Endothelial cell of umbilical vein (primary cell): ENCODE data around the gene RAPGEF6. TPM values are rescaled to one million over a fixed set of nuclear protein-coding genes. Genes with fewer than 3 reads are reported as not detected.
"Not testable (repeated sequence)": the region's sequence is repeated elsewhere in the genome, so short reads cannot be mapped to it uniquely, and the experiment has no call there.

ENCODE experiments used
- BruUV-seq: library from RNA; stranded (reverse); fragments of 400-500 nt; replicated peaks from 2 replicates; lab custom pipeline; 2021; lab: Mats Ljungman, UMichigan
- CTCF ChIA-PET: fragments of 300-600, 350-600 bp; sonication (Branson Sonifier 250); formaldehyde crosslinking; loops from one replicate; lab custom pipeline; 2021; ENCODE audit warnings: antibody characterized with exemption, inconsistent platforms; lab: Charles Lee
- POLR2A ChIA-PET: fragments of 300-600, 350-600 bp; sonication (Branson Sonifier 250); formaldehyde crosslinking; loops from one replicate; lab custom pipeline; 2021; ENCODE audit warnings: antibody characterized with exemption, inconsistent platforms; lab: Charles Lee
- DNase-seq: peaks from one replicate; pipeline ENCODE4 v3.0.0-alpha.2; 2011; ENCODE audit warnings: low read depth, low spot score
- FAIRE-seq: peaks from 2 replicates; lab custom pipeline; 2011; peaks lifted over from hg19 to GRCh38; lab: Jason Lieb, UNC
- H2AFZ ChIP-seq: 2 replicates; pipeline ENCODE4 v1.6.0; 2012; ENCODE audit warnings: low read depth, low read length, control low read depth, inconsistent platforms
- H3K27ac ChIP-seq: 2 replicates; pipeline ENCODE4 v1.5.1; 2011; ENCODE audit warnings: low read depth, mild to moderate bottlenecking, control low read depth, low read length, moderate library complexity; ENCODE audit not compliant: insufficient read depth
- H3K27me3 ChIP-seq, 2 experiments: 2 replicates each; pipeline versions ENCODE4 v1.6.0 to v1.6.1; 2011; ENCODE audit warnings: low read length in 2 of 2, mixed read lengths in 1 of 2; ENCODE audit not compliant: control insufficient read depth in 2 of 2, insufficient read depth in 2 of 2
- H3K36me3 ChIP-seq, 2 experiments: 2 replicates in 1 of 2; 3 replicates in 1 of 2; pipeline ENCODE4 v1.5.1; 2011; ENCODE audit warnings: low read length in 2 of 2, mild to moderate bottlenecking in 1 of 2, moderate library complexity in 1 of 2; ENCODE audit not compliant: control insufficient read depth in 2 of 2, insufficient read depth in 2 of 2; ENCODE audit errors: extremely low read depth in 1 of 2
- H3K4me1 ChIP-seq: 3 replicates; pipeline ENCODE4 v1.5.1; 2011; ENCODE audit warnings: mild to moderate bottlenecking, low read length; ENCODE audit not compliant: control insufficient read depth, insufficient read depth; ENCODE audit errors: extremely low read depth
- H3K4me2 ChIP-seq: 2 replicates; pipeline ENCODE4 v1.6.1; 2011; ENCODE audit warnings: low read length, control low read depth, mixed read lengths; ENCODE audit not compliant: insufficient read depth
- H3K4me3 ChIP-seq, 3 experiments: fragments of 200-600 bp in 1 of 3; sonication (generic), shearing (Covaris generic) in 1 of 3; replicated peaks in 1 of 3; 2 replicates each; pipeline ENCODE4 v1.5.1; 2011 to 2016; ENCODE audit warnings: control low read depth in 3 of 3, low read length in 3 of 3, mild to moderate bottlenecking in 2 of 3, inconsistent platforms in 1 of 3, low read depth in 1 of 3, moderate library complexity in 1 of 3; ENCODE audit not compliant: insufficient read depth in 1 of 3
- H3K79me2 ChIP-seq: 2 replicates; pipeline ENCODE4 v1.6.0; 2012; ENCODE audit warnings: low read length, inconsistent platforms; ENCODE audit not compliant: control insufficient read depth, insufficient read depth
- H3K9ac ChIP-seq: replicated peaks from 2 replicates; pipeline ENCODE3; 2011; ENCODE audit warnings: low read length, control low read depth; ENCODE audit not compliant: insufficient read depth; ENCODE audit errors: extremely low read depth
- H3K9me1 ChIP-seq: replicated peaks from 3 replicates; pipeline ENCODE4 v1.6.0; 2011; ENCODE audit warnings: mild to moderate bottlenecking, low read length; ENCODE audit not compliant: control insufficient read depth, insufficient read depth; ENCODE audit errors: extremely low read depth
- H3K9me3 ChIP-seq: replicated peaks from 2 replicates; pipeline ENCODE4 v1.5.1; 2012; ENCODE audit warnings: low read length, inconsistent platforms; ENCODE audit not compliant: control insufficient read depth, insufficient read depth
- H4K20me1 ChIP-seq: replicated peaks from 2 replicates; pipeline ENCODE3; 2011; ENCODE audit warnings: mild to moderate bottlenecking, low read length; ENCODE audit not compliant: control insufficient read depth, insufficient read depth; ENCODE audit errors: extremely low read depth
- EZH2 ChIP-seq: IDR thresholded peaks from 2 replicates; pipeline ENCODE4 v1.6.1; 2012; ENCODE audit warnings: borderline replicate concordance, low read depth, mild to moderate bottlenecking, moderate library complexity, low read length, inconsistent platforms; ENCODE audit not compliant: severe bottlenecking
- FOS ChIP-seq: IDR thresholded peaks from 2 replicates; pipeline ENCODE4 v1.6.1; 2011; ENCODE audit warnings: mild to moderate bottlenecking, low read length, moderate library complexity, borderline replicate concordance; ENCODE audit not compliant: insufficient read depth
- GATA2 ChIP-seq: IDR thresholded peaks from 2 replicates; pipeline ENCODE4 v1.7.0; 2011; ENCODE audit warnings: low read depth, mild to moderate bottlenecking, moderate library complexity, mixed read lengths, low read length; ENCODE audit not compliant: insufficient read length, insufficient read depth
- JUN ChIP-seq: IDR thresholded peaks from 2 replicates; pipeline ENCODE4 v1.6.1; 2011; ENCODE audit warnings: borderline replicate concordance, low read depth; ENCODE audit not compliant: insufficient read length, insufficient read depth
- MAX ChIP-seq: IDR thresholded peaks from 2 replicates; pipeline ENCODE4 v1.6.1; 2011; ENCODE audit not compliant: insufficient read depth, insufficient read length
- MYC ChIP-seq: IDR thresholded peaks from one replicate; pipeline ENCODE4 v1.6.1; 2011; ENCODE audit warnings: mild to moderate bottlenecking, low read depth, low read length
- POLR2A ChIP-seq: IDR thresholded peaks from 2 replicates; pipeline ENCODE4 v1.6.1; 2012; ENCODE audit warnings: low read depth, mild to moderate bottlenecking, control low read depth, low read length
- dilution Hi-C: fragments of 300-500 bp; cut with MboI; formaldehyde crosslinking; loops from one replicate; pipeline ENCODE4 v1.15.0; 2019; ENCODE audit warnings: low sequenced_read_pairs; ENCODE audit not compliant: extremely low pct_ligation_motif_present
- intact Hi-C: fragments of 100-400 bp; cut with micrococcal nuclease; formaldehyde crosslinking; loops from one replicate; pipeline ENCODE4 v1.10.0; 2022
- polyA plus RNA-seq, 4 experiments: library from polyadenylated mRNA; depleted of rRNA in 3 of 4; stranded (reverse) in 3 of 4; unstranded in 1 of 4; fragments of >200 nt; gene quantifications; 2 replicates each; pipeline versions ENCODE4 v1.2.1 to v1.2.3, GENCODE V29; 2011 to 2012; ENCODE audit warnings: missing spikeins in 1 of 4
- total RNA-seq: library from RNA; stranded (reverse); gene quantifications from 2 replicates; pipeline ENCODE4 v1.2.3, GENCODE V29; 2021

Gene RAPGEF6
- total and polyA plus RNA-seq, 2 donors (not counting 3 experiments of a cell fraction or from before 2014, with no cell fraction given) = 3.5 to 17.5 TPM

- Histone ChIP-seq H3K9ac (no peak overlapping the region), H3K27ac (no peak overlapping the region), H3K4me3 (no peak overlapping the region), H3K79me2 (peaks cover 8% of the 10 kb centered on the region), H3K9me1 (no peaks in the 10 kb centered on the region), H3K27me3 (no peaks in the 10 kb centered on the region), H2AFZ (no peak overlapping the region), H3K36me3 (no peaks in the 10 kb centered on the region), H3K4me2 (no peak overlapping the region), H3K4me1 (no peaks in the 10 kb centered on the region), H4K20me1 (no peaks in the 10 kb centered on the region), H3K9me3 (no peaks in the 10 kb centered on the region)
- ChIA-PET CTCF (interaction anchor here (0.6 kb wide), 1 partner anchor 219 kb away, joined by 3 read pairs; no protein-coding TSS in a partner anchor), POLR2A (no interaction called here)
- intact Hi-C loops (no loop called here), dilution Hi-C loops (loop anchor here (25.0 kb wide), 1 partner anchor 418 kb away; the partner anchor contains the start of gene ACSL6)
- no peak for FAIRE-seq
- TF ChIP-seq GATA2 = no peak
- no peak for TF ChIP-seq POLR2A
- TF ChIP-seq EZH2 = no peak
- no peak for TF ChIP-seq FOS
- no peak for TF ChIP-seq MAX
- no peak for TF ChIP-seq MYC
- no peak for TF ChIP-seq JUN
- DNase-seq = no peak
- no TSS peak for BruUV-seq
Observed at GRCh38 chr5:131593921-131594320, 41.1 kb downstream of the RAPGEF6 start.

GRCh38 chr5:131593436-131593835 is 41.6 kb downstream of the RAPGEF6 start:
- FAIRE-seq, H3K9me1 ChIP-seq, DNase-seq, H3K9ac ChIP-seq, H3K79me2 ChIP-seq, H3K27me3 ChIP-seq, H3K4me3 ChIP-seq, H3K4me1 ChIP-seq, H3K9me3 ChIP-seq, H3K36me3 ChIP-seq, H3K4me2 ChIP-seq, POLR2A ChIA-PET, H2AFZ ChIP-seq, intact Hi-C loops, H4K20me1 ChIP-seq, BruUV-seq, H3K27ac ChIP-seq: not testable (repeated sequence)
- CTCF ChIA-PET = interaction anchor here (1.1 to 8.1 kb wide), 2 partner anchors 191 to 415 kb away, joined by 3 to 323 read pairs; partner anchors contain the start of gene ACSL6
- dilution Hi-C loops = loop anchor here (25.0 kb wide), 1 partner anchor 419 kb away; the partner anchor contains the start of gene ACSL6
